Measurements from ENCODE around the gene CADM4.
"Not testable (repeated sequence)": the region's sequence is repeated elsewhere in the genome, so short reads cannot be mapped to it uniquely, and the experiment has no call there.

The CADM4 gene

GRCh38 chr19:43641333-43641732 lies 1.7 kb upstream of the CADM4 start:
- no peak for TF ChIP-seq CTCF (IDR thresholded peaks at IDR 0.05; ENCODE audit: low read length, missing control alignments)
- DNase-seq (ENCODE audit: low read depth), result no peak
- no peak overlapping the region for H3K4me3 ChIP-seq (replicated peaks; ENCODE audit: low read depth, low read length)

GRCh38 chr19:43640424-43640757 lies 741 bp upstream of the CADM4 start:
- no peak for TF ChIP-seq CTCF (IDR thresholded peaks at IDR 0.05; ENCODE audit: low read length, missing control alignments)
- no peak for DNase-seq (ENCODE audit: low read depth)
- peak overlapping the region; percentile 56 for H3K4me3 ChIP-seq (replicated peaks; ENCODE audit: low read depth, low read length)

- DNase-seq (ENCODE audit: low read depth), result no peak
- TF ChIP-seq CTCF (IDR thresholded peaks at IDR 0.05; ENCODE audit: low read length, missing control alignments), result no peak
- H3K4me3 ChIP-seq (replicated peaks; ENCODE audit: low read depth, low read length), result peak overlapping the region; percentile 12
Measured at GRCh38 chr19:43638995-43639518, 593 bp downstream of the CADM4 start.

- H3K4me3 ChIP-seq (replicated peaks; ENCODE audit: low read depth, low read length), result no peak overlapping the region
- TF ChIP-seq CTCF (IDR thresholded peaks at IDR 0.05; ENCODE audit: low read length, missing control alignments), result no peak
- DNase-seq (ENCODE audit: low read depth), result no peak
Measured at GRCh38 chr19:43638214-43638994, 1.2 kb downstream of the CADM4 start.

- no peak for DNase-seq (ENCODE audit: low read depth)
- TF ChIP-seq CTCF (IDR thresholded peaks at IDR 0.05; ENCODE audit: low read length, missing control alignments), result no peak
- H3K4me3 ChIP-seq (replicated peaks; ENCODE audit: low read depth, low read length), result no peak overlapping the region
Measured at GRCh38 chr19:43636121-43636683, 3.4 kb downstream of the CADM4 start.

GRCh38 chr19:43635561-43635940 lies 4.1 kb downstream of the CADM4 start:
- not testable (repeated sequence) for DNase-seq (ENCODE audit: low read depth); H3K4me3 ChIP-seq (replicated peaks; ENCODE audit: low read depth, low read length)

- DNase-seq (ENCODE audit: low read depth), result peak; percentile 24
- TF ChIP-seq CTCF (IDR thresholded peaks at IDR 0.05; ENCODE audit: low read length, missing control alignments), result no peak
- H3K4me3 ChIP-seq (replicated peaks; ENCODE audit: low read depth, low read length), result peak overlapping the region; percentile 14
Measured at GRCh38 chr19:43634872-43635560, 4.6 kb downstream of the CADM4 start.
